ENCODE data around the gene PLXNB1.

Gene PLXNB1

GRCh38 chr3:48415251-48415953, 14.5 kb downstream of the PLXNB1 start:
- DNase-seq: no peak

DNA sequence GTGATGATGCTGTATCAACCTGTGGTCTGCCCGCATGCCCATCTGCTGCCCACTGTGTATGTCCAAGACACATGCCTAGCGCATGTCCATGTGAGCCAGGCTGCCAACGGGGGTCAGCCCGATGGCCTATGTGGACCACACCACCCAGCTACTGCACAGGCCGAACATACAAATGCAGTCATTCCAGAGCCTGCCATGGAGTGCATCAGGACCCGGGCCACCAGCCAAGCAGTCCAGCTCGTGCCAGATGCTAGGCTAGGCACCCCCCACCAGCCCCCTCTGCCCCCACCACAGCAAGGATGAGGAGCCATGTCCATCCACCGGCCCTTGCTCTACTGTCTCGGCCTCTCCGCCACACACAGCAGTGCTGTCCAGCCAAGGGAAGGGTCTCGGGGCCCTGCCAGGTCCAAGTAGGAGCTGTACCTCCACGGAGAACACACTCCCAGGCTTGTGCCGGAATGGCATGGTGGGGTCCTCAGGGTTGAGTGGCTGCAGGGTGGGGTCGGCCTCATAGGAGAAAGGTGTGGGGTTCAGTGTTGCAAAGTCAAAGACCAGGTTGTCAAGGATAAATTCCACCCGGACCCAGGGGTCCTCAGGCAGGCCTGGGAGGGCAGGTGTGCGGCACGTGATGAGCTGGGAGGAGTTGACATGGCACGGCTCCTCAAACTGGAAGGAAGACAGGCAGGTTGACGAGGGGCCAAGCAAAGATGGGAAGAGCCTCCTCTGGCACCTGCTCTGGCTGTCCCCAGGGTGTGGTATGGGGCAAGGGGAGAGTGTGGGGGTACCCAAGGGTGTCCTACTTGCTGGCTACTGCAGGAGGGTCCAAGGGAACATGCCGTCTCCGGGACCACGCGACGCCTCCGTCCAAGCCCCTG, 15.3 kb downstream of the PLXNB1 start:
- DNase-seq: no peak

GRCh38 chr3:48413611-48414010, 16.3 kb downstream of the PLXNB1 start:
- no peak for DNase-seq

- DNase-seq: no peak
Measured at GRCh38 chr3:48413086-48413485, 16.8 kb downstream of the PLXNB1 start.

GRCh38 chr3:48412375-48413001, 17.4 kb downstream of the PLXNB1 start:
- no peak for DNase-seq

DNA sequence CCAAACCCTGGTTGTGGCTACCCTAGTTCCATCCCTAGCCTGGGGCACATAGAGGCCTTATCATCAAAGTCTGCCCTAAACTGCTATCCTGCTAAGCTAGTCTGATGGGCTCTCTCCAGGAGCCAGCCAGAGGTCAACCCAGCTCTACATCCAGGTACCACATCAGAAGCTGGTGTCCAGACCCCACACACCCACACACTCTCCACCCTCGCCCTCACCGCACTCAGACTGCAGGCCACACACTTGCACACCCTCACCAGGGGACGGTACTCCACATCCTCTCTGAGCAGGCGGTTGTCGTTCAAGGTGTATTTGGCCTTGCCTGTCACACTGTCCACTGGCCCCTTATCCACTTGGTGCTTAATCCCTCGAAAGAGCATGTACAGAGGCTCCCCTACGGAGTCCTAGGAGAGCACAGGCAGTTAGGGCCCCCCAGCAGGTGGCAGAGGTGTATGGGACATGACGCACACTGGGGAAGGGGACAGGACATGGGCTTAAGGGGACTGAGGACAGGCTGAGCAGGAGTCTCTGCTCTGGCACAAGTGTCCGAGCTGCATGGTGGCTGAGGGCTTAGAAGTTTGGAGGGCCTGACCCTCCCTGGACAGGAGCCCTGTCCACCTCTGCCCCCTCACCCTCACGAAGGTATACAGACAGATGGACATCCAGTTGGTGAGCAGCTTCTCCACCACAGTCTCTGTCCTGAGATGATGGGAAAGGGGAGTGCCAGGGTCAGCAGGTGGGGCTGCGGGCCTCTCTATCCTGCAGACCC, 18.1 kb downstream of the PLXNB1 start:
- no peak for DNase-seq

DNA sequence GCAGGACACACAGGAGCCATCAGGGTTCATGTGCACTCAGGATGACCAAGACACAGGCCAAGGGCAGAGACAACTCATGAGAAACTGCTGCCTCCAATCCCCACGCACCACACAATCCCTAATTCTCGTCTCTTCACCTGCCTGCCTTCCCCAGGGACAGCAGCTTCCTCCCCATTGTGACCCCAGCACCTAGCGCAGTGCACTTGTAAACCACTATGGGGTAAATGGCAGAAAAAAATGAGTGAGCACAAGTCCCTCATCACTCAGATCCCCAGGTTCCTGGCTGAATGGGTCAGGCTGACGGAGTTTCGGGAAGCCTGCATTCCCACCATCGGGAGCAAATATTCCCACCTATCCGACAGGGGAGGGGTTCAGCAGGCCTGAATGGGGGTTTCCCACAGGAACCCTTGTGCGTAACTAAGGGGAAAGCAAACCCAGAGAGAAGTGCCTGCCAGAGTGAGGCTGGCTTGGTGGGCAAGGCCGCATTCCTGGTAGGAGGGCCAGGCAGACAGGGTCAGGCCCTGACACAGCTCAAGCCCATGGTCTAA, 18.8 kb downstream of the PLXNB1 start:
- DNase-seq: no peak

- no peak for DNase-seq
Measured at GRCh38 chr3:48410205-48411040, 19.5 kb downstream of the PLXNB1 start.

- no peak for DNase-seq
Measured at GRCh38 chr3:48409291-48410201, 20.3 kb downstream of the PLXNB1 start.

- DNase-seq: no peak
Measured at GRCh38 chr3:48408823-48409281, 21.0 kb downstream of the PLXNB1 start.

GRCh38 chr3:48407542-48408099, 22.3 kb downstream of the PLXNB1 start:
- no peak for DNase-seq

GRCh38 chr3:48406443-48407431, 23.1 kb downstream of the PLXNB1 start:
- DNase-seq: no peak

DNA sequence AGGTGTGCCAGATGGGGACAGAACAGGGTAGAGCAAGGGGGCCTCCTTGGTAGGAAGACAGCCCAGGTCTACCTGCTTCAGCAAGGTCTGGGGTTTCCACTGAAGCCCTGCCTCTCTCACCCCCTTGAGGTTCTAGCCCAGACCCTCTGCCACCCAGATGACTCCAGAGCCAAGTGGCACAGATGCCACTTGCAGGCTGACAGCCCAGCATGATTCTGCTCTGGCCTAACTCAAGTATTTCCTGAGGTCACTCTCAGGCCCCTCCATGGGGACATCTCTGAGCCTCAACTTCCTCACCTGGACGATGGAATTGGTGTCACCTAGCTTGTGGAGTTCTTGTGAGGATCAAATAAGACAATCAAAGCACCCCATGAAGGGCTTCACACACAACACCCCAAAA, 23.9 kb downstream of the PLXNB1 start:
- no peak for DNase-seq

DNA sequence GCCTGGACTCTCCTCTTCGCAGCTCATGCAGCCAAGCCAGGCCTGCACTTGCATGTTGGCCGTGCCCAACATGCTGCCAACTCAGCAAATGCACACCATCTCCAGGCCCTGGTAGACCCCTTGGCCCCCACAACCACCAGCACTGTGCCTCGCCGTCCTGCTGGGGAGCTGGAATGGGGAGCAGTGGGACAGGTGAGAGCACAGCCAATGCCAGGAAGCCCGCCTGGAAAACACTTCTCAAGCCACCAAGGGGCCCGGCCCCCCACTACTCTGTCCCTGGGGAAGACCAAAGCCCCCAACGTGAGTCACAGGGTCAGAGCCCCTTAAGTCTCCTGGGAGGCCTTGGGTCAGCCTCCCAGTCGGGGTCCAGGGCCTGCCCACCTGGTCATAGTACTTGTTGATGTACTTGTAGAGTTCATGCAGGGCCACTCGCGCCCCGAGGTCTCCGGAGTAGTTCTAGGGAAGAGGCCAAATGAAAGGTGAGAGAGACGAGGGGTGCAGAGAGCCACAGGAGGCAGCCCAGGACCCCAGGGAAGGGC, 24.5 kb downstream of the PLXNB1 start:
- DNase-seq: no peak

- DNase-seq: no peak
Measured at GRCh38 chr3:48404440-48405342, 25.2 kb downstream of the PLXNB1 start.

DNA sequence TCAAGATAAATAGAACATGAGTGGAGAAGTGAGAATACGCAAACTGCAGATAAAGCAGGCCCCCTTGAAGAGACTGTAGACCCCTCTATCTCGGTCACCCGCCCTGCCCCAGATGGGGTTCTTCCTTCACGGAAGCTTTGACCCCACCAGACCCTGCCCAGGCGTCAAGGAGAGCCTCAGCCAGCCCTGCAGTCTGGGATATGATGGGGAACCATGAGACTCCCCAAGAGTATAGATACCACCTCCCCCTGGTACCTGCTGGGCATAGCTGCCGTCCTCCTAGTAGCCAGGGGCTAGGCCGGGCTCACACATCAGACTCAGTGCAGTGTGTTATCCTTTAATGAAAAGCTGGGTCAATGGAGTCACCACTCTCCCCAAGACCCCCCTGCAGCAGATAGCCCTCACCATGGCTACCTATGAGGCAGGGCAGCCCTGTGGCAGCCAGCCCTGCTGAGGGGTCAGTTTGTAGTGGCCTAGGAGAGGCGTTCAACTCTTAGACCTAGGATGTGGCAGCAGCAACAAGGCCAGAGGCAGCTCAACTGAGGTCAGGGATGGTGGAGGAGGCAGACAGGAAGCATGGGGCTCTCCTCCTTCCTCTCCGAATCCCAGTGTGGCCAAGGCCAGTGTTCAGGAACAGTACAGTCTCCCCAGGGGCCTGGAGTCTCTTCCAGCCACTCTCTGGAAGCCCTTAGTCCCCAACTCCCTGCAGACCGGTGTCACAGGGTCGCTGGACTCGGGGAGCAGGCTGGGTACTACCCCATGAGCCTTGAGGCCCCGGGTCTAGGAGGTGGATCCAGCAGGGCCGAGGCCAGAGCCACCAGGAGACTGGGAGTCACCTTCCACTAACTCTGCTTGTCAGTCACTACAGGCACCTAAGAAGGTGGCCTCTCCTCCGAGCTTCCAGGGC, 26.1 kb downstream of the PLXNB1 start:
- no peak for DNase-seq

Measured in CD4-positive, alpha-beta T cell treated with Interleukin-21 for 1 hour (primary cell).